Measurements from ENCODE around the gene ACVR1C. TPM values are rescaled to one million over a fixed set of nuclear protein-coding genes. Genes with fewer than 3 reads are reported as not detected.

ACVR1C gene
- total RNA-seq, 1 experiment from 2014 or later: 2.1 TPM

GRCh38 chr2:157489983-157490382 lies 138.7 kb downstream of the ACVR1C start:
- no peaks in the 10 kb centered on the region for H3K27me3 Mint-ChIP-seq (ENCODE audit: insufficient read depth, unreplicated experiment)
- no peak overlapping the region for H3K4me3 Mint-ChIP-seq (ENCODE audit: unreplicated experiment)
- Histone ChIP-seq H3K4me3 (ENCODE audit: low read depth, low read length) (no peak overlapping the region), H3K36me3 (ENCODE audit: control insufficient read depth, insufficient read depth, low read length) (no peaks in the 10 kb centered on the region), H3K27me3 (replicated peaks; ENCODE audit: control insufficient read depth, insufficient read depth, low read length) (no peaks in the 10 kb centered on the region), H3K4me1 (peaks cover 12% of the 10 kb centered on the region; the same call in 1 of the 2 replicates), H3K9me3 (no peaks in the 10 kb centered on the region)
- no peak overlapping the region for H3K27ac Mint-ChIP-seq (ENCODE audit: unreplicated experiment)
- ChIA-PET POLR2A (no interaction called here), CTCF (interaction anchor here (0.6 kb wide), 1 partner anchor 166 kb away, joined by 3 read pairs; no protein-coding TSS in a partner anchor)
- no peaks in the 10 kb centered on the region for H3K36me3 Mint-ChIP-seq (ENCODE audit: insufficient read depth, unreplicated experiment)
- BruUV-seq (replicated peaks): no TSS peak
- intact Hi-C loops (cut with micrococcal nuclease; ENCODE audit: unreplicated experiment): loop anchor here (5.0 kb wide), 1 partner anchor 262 kb away; no protein-coding TSS in a partner anchor
- H3K9me3 Mint-ChIP-seq (ENCODE audit: unreplicated experiment): no peaks in the 10 kb centered on the region
- peaks cover 8% of the 10 kb centered on the region for H3K4me1 Mint-ChIP-seq (ENCODE audit: low read depth, unreplicated experiment)
- TF ChIP-seq, protein P1, sequence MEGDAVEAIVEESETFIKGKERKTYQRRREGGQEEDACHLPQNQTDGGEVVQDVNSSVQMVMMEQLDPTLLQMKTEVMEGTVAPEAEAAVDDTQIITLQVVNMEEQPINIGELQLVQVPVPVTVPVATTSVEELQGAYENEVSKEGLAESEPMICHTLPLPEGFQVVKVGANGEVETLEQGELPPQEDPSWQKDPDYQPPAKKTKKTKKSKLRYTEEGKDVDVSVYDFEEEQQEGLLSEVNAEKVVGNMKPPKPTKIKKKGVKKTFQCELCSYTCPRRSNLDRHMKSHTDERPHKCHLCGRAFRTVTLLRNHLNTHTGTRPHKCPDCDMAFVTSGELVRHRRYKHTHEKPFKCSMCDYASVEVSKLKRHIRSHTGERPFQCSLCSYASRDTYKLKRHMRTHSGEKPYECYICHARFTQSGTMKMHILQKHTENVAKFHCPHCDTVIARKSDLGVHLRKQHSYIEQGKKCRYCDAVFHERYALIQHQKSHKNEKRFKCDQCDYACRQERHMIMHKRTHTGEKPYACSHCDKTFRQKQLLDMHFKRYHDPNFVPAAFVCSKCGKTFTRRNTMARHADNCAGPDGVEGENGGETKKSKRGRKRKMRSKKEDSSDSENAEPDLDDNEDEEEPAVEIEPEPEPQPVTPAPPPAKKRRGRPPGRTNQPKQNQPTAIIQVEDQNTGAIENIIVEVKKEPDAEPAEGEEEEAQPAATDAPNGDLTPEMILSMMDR (IDR thresholded peaks at IDR 0.05; ENCODE audit: insufficient read depth in 1 of 2, low read depth in 1 of 2, low read length in 1 of 2, severe bottlenecking in 1 of 2, unreplicated experiment in 1 of 2): no peak
- DNase-seq: no peak

DNA sequence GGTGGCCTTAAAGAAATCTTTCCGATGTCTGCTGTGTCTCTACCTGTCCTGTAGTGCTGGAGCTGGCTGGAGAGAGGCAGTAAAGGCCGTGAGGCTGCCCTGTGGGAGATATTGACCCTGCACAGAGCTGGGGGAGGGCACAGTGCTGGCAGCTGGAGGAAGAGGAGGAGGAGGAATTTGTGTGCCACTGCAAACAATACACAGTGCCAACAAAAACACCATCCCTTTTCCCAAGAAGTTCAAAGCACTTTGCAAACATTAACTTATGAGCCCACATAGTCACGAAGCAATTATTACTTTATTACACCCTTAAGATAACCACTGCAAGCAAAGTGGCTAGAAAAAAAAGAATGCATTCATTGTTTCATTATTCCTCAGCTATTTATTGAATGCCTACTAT lies 139.8 kb downstream of the ACVR1C start:
- no peaks in the 10 kb centered on the region for H3K9me3 ChIP-seq
- POLR2A ChIA-PET: no interaction called here
- no peak overlapping the region for H3K4me3 ChIP-seq (ENCODE audit: low read depth, low read length)
- peaks cover 12% of the 10 kb centered on the region; the same call in 1 of the 2 replicates for H3K4me1 ChIP-seq
- intact Hi-C loops (cut with micrococcal nuclease; ENCODE audit: unreplicated experiment): no loop called here
- CTCF ChIA-PET: interaction anchor here (1.2 kb wide), 2 partner anchors 161 to 186 kb away, joined by 4 to 5 read pairs; no protein-coding TSS in a partner anchor
- H3K4me3 Mint-ChIP-seq (ENCODE audit: unreplicated experiment): no peak overlapping the region
- H3K36me3 ChIP-seq (ENCODE audit: control insufficient read depth, insufficient read depth, low read length): no peaks in the 10 kb centered on the region
- H3K9me3 Mint-ChIP-seq (ENCODE audit: unreplicated experiment): no peaks in the 10 kb centered on the region
- no peaks in the 10 kb centered on the region for H3K27me3 Mint-ChIP-seq (ENCODE audit: insufficient read depth, unreplicated experiment)
- peaks cover 8% of the 10 kb centered on the region for H3K4me1 Mint-ChIP-seq (ENCODE audit: low read depth, unreplicated experiment)
- TF ChIP-seq, protein P1 (IDR thresholded peaks at IDR 0.05; ENCODE audit: insufficient read depth in 1 of 2, low read depth in 1 of 2, low read length in 1 of 2, severe bottlenecking in 1 of 2, unreplicated experiment in 1 of 2): no peak
- peak; percentile 4 to 42 for DNase-seq
- no peaks in the 10 kb centered on the region for H3K27me3 ChIP-seq (replicated peaks; ENCODE audit: control insufficient read depth, insufficient read depth, low read length)
- BruUV-seq (replicated peaks): no TSS peak
- H3K27ac Mint-ChIP-seq (ENCODE audit: unreplicated experiment): no peak overlapping the region
- H3K36me3 Mint-ChIP-seq (ENCODE audit: insufficient read depth, unreplicated experiment): no peaks in the 10 kb centered on the region

DNA sequence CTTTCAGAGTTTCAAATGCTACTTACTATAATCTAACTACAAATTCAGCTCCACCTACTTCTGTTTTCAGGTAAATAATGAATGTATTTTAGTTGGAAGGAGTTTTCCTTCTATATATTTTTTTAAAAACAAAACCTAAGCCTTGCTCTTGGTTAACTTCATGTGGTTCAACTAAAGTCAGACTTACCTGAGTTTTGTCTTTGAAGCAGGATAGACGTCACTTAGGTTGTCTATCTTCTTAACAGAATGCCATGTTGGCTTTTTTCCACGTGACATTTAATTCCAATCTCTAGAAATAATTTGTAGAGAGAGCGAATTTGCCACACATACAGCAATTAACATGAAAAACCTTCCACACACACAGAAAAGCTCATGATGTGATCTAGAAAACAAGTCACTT lies 140.9 kb downstream of the ACVR1C start:
- H3K27me3 Mint-ChIP-seq (ENCODE audit: insufficient read depth, unreplicated experiment): no peaks in the 10 kb centered on the region
- no peak for DNase-seq
- BruUV-seq (replicated peaks): no TSS peak
- Histone ChIP-seq H3K36me3 (ENCODE audit: control insufficient read depth, insufficient read depth, low read length) (no peaks in the 10 kb centered on the region), H3K9me3 (no peaks in the 10 kb centered on the region), H3K4me3 (ENCODE audit: low read depth, low read length) (no peak overlapping the region), H3K27me3 (replicated peaks; ENCODE audit: control insufficient read depth, insufficient read depth, low read length) (no peaks in the 10 kb centered on the region), H3K4me1 (peaks cover 12% of the 10 kb centered on the region; the same call in 1 of the 2 replicates)
- H3K4me1 Mint-ChIP-seq (ENCODE audit: low read depth, unreplicated experiment): peaks cover 8% of the 10 kb centered on the region
- intact Hi-C loops (cut with micrococcal nuclease; ENCODE audit: unreplicated experiment): no loop called here
- POLR2A ChIA-PET: no interaction called here
- CTCF ChIA-PET: no interaction called here
- H3K9me3 Mint-ChIP-seq (ENCODE audit: unreplicated experiment): no peaks in the 10 kb centered on the region
- TF ChIP-seq, protein P1 (IDR thresholded peaks at IDR 0.05; ENCODE audit: insufficient read depth in 1 of 2, low read depth in 1 of 2, low read length in 1 of 2, severe bottlenecking in 1 of 2, unreplicated experiment in 1 of 2): no peak
- no peak overlapping the region for H3K27ac Mint-ChIP-seq (ENCODE audit: unreplicated experiment)
- no peaks in the 10 kb centered on the region for H3K36me3 Mint-ChIP-seq (ENCODE audit: insufficient read depth, unreplicated experiment)
- no peak overlapping the region for H3K4me3 Mint-ChIP-seq (ENCODE audit: unreplicated experiment)

All from Caco-2 (cell line).